T-helper 1 cell treated with Interleukin-12 subunit alpha and Interleukin-12 subunit beta and Interleukin-4 antibody, amounts not matched to agents 30 μg/mL and 1 μg/mL, for 36 hours (primary cell): Measurements from ENCODE around the gene ANKFN1.

Source experiments
- H3K27ac Mint-ChIP-seq: one replicate; pipeline ENCODE4 v1.8.0; 2021; ENCODE audit warnings: mild to moderate bottlenecking, mixed read lengths
- H3K27me3 Mint-ChIP-seq: one replicate; pipeline ENCODE4 v1.8.0; 2021; ENCODE audit warnings: low read depth, mixed read lengths
- H3K36me3 Mint-ChIP-seq: one replicate; pipeline ENCODE4 v1.8.0; 2021; ENCODE audit warnings: low read depth, mixed read lengths
- H3K4me1 Mint-ChIP-seq: one replicate; pipeline ENCODE4 v1.8.0; 2021; ENCODE audit warnings: low read depth, mixed read lengths
- H3K4me3 Mint-ChIP-seq: one replicate; pipeline ENCODE4 v1.8.0; 2021; ENCODE audit warnings: mild to moderate bottlenecking, moderate library complexity, mixed read lengths
- H3K9me3 Mint-ChIP-seq: one replicate; pipeline ENCODE4 v1.8.0; 2021; ENCODE audit warnings: mixed read lengths

Gene ANKFN1

DNA sequence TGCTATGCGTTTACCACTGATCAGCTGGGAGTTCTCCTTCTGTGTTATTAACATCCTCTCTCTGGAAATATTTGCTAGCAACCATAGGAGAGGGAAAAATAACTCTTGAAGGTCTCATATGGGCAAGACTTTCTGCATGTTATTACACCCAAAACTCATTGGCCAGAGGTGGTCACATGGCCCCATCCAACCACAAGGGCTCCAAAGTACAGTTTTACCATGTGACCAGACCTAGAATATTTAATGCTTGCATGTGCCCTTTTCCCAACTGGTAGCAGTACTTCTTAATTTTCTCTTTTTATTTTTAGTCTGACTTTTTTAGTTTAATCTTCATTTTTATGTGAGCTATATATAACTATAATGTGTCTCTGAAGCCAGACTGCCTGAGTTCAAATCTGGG is 299.2 kb downstream of the ANKFN1 start:
- H3K27me3 Mint-ChIP-seq: peaks cover 11% of the 10 kb centered on the region
- H3K4me3 Mint-ChIP-seq: no peak overlapping the region
- no peak overlapping the region for H3K27ac Mint-ChIP-seq
- H3K36me3 Mint-ChIP-seq: no peaks in the 10 kb centered on the region
- no peaks in the 10 kb centered on the region for H3K4me1 Mint-ChIP-seq
- no peaks in the 10 kb centered on the region for H3K9me3 Mint-ChIP-seq

GRCh38 chr17:56457501-56457900 is 304.2 kb downstream of the ANKFN1 start:
- no peaks in the 10 kb centered on the region for H3K9me3 Mint-ChIP-seq
- no peak overlapping the region for H3K4me3 Mint-ChIP-seq
- no peak overlapping the region for H3K27ac Mint-ChIP-seq
- H3K36me3 Mint-ChIP-seq: no peaks in the 10 kb centered on the region
- H3K4me1 Mint-ChIP-seq: no peaks in the 10 kb centered on the region
- peaks cover 7% of the 10 kb centered on the region for H3K27me3 Mint-ChIP-seq

GRCh38 chr17:56465886-56466285 is 312.6 kb downstream of the ANKFN1 start:
- Mint-ChIP-seq H3K27me3 (no peaks in the 10 kb centered on the region), H3K27ac (no peak overlapping the region), H3K4me3 (no peak overlapping the region)

GRCh38 chr17:56468840-56469239 is 315.6 kb downstream of the ANKFN1 start:
- H3K27ac Mint-ChIP-seq: no peak overlapping the region
- H3K36me3 Mint-ChIP-seq: no peaks in the 10 kb centered on the region
- H3K4me3 Mint-ChIP-seq: no peak overlapping the region
- H3K4me1 Mint-ChIP-seq: no peaks in the 10 kb centered on the region
- peaks cover 7% of the 10 kb centered on the region for H3K27me3 Mint-ChIP-seq
- H3K9me3 Mint-ChIP-seq: peaks cover 3% of the 10 kb centered on the region

More at GRCh38 chr17:56465886-56466285, 312.6 kb downstream of the ANKFN1 start:
- no peaks in the 10 kb centered on the region for H3K36me3 Mint-ChIP-seq
- no peaks in the 10 kb centered on the region for H3K4me1 Mint-ChIP-seq
- H3K9me3 Mint-ChIP-seq: no peaks in the 10 kb centered on the region

DNA sequence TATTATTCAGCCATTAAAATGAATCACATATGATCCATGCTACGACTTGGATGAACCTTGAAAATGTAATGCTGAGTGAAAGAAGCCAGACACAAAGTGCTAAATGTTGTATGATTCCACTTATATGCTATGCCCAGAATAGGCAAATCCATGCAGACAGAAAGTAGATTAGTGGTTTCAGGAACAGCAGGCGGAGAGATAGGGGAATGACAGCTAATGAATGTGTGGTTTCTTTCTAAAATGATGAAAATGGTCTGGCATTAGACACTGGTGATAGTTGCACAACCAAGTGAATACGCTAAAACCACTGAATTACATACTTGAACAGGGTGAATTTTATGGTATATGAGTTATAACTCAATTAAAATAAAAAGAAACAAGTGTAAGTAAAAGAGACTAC is 318.4 kb downstream of the ANKFN1 start:
- H3K27me3 Mint-ChIP-seq: peaks cover 7% of the 10 kb centered on the region
- H3K9me3 Mint-ChIP-seq: peaks cover 3% of the 10 kb centered on the region
- no peak overlapping the region for H3K27ac Mint-ChIP-seq
- H3K36me3 Mint-ChIP-seq: no peaks in the 10 kb centered on the region
- H3K4me1 Mint-ChIP-seq: no peaks in the 10 kb centered on the region
- H3K4me3 Mint-ChIP-seq: no peak overlapping the region

DNA sequence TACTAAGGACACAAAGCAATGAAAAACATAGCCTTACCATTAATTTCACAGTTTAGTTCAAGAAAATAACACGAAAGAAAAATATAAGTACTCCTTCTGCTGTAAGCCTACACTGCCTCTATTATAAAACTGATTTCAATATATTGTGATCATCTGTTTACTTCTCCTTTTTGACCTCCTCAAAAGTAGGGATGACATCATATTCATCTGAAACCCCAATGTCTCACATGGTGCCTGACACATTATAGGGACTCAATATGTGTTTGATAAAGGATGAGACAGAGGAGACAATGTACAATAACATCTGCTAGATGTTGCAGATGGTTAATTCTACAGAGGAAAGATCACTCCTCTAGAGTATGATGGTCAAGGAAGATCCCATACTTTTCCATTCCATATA is 321.8 kb downstream of the ANKFN1 start:
- no peak overlapping the region for H3K4me3 Mint-ChIP-seq
- H3K36me3 Mint-ChIP-seq: no peaks in the 10 kb centered on the region
- no peaks in the 10 kb centered on the region for H3K4me1 Mint-ChIP-seq
- peaks cover 7% of the 10 kb centered on the region for H3K27me3 Mint-ChIP-seq
- H3K9me3 Mint-ChIP-seq: peaks cover 3% of the 10 kb centered on the region
- H3K27ac Mint-ChIP-seq: no peak overlapping the region

DNA sequence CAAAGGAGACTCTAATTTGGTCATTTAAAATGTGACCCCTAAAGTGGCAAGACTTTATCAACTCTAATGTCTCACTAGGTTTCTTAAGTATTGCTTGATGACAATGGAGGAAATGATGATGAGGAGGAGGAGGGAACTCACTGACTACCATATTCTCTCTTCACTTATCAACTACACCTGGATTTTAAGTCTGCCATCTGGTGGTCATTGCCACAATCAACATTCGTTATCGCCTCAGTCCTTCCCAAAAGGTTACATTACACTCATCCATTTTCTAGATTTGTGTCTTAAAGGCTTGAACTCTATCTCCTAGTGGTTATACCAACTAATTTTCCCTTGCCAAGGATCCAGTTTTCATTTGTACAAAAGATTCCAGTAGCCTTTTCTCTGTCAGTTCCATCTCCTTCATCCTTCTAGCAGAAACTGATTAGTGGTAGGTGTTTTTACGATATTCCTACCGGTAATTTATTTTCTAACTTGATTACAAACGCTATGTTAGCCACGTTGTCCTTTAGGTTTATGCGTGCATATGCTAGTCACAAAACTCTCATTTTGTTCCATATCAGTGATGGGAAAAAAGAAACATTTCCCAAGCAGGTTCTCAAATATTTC is 325.7 kb downstream of the ANKFN1 start:
- no peak overlapping the region for H3K4me3 Mint-ChIP-seq
- no peaks in the 10 kb centered on the region for H3K27me3 Mint-ChIP-seq
- H3K27ac Mint-ChIP-seq: no peak overlapping the region
- H3K36me3 Mint-ChIP-seq: no peaks in the 10 kb centered on the region
- H3K9me3 Mint-ChIP-seq: no peaks in the 10 kb centered on the region
- no peaks in the 10 kb centered on the region for H3K4me1 Mint-ChIP-seq

GRCh38 chr17:56480501-56480900 is 327.2 kb downstream of the ANKFN1 start:
- H3K4me3 Mint-ChIP-seq: no peak overlapping the region
- H3K27me3 Mint-ChIP-seq: no peaks in the 10 kb centered on the region

DNA sequence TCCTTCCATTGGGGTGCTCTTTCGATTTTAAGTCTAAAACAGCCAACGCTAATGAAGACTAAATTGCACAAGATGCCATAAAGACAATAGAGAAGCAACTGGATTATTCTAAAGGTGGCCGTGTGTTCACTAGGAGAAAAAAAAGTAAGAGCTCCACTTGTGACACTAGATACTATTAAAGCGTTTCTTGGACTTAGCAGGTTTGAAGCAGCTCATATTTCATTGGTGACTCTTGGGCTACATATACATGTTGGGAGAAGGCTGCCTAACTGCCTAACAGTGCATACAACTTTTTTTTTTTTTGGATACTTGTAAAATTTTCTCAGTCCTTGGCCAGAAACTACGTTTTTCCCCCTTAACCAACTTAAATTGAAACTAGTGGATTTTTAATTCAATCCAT is 328.4 kb downstream of the ANKFN1 start:
- Mint-ChIP-seq H3K4me3 (no peak overlapping the region), H3K27ac (no peak overlapping the region), H3K9me3 (no peaks in the 10 kb centered on the region), H3K4me1 (no peaks in the 10 kb centered on the region), H3K36me3 (no peaks in the 10 kb centered on the region), H3K27me3 (no peaks in the 10 kb centered on the region)

More at GRCh38 chr17:56480501-56480900, 327.2 kb downstream of the ANKFN1 start:
- Mint-ChIP-seq H3K36me3 (no peaks in the 10 kb centered on the region), H3K4me1 (no peaks in the 10 kb centered on the region), H3K27ac (no peak overlapping the region), H3K9me3 (no peaks in the 10 kb centered on the region)

DNA sequence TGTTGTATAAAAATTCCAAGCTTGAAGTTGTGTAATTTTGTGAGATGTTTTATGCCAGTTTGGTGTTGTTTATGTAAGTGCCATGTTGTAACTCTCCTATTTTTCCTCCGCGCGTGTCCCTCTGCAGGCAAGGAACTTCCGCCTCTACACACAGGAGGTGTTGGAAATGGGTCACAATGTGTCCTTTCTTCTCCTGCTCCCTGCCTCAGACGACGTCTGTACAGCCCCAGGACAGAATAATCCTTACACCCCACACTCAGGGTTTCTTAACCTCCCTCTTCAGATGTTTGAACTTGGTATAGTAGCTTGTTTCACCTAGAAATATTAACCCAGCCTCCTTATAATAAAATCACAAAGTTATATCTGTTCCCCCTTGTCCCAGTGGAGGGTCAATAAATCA is 329.0 kb downstream of the ANKFN1 start:
- H3K9me3 Mint-ChIP-seq: no peaks in the 10 kb centered on the region
- H3K27me3 Mint-ChIP-seq: no peaks in the 10 kb centered on the region
- no peak overlapping the region for H3K27ac Mint-ChIP-seq
- no peaks in the 10 kb centered on the region for H3K4me1 Mint-ChIP-seq
- H3K4me3 Mint-ChIP-seq: no peak overlapping the region
- H3K36me3 Mint-ChIP-seq: no peaks in the 10 kb centered on the region

DNA sequence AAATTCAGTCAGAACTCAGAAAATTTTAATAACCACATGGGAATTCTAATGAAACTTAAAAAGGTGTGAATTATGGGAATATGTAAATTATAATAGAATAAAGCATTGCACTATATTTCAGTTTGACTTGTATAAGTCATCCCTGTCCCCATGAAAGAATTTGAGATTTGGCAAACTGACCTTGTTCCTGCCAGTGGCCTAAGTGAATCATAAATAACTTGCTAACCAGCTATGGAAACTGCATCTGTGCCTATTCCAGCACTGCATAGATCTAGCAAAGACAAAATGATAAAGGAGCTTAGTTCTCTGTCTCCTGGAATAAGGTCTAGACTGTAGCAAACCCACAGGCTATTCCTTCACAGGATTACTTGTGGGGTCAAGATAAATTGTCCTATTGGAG is 333.5 kb downstream of the ANKFN1 start:
- Mint-ChIP-seq H3K27ac (no peak overlapping the region), H3K27me3 (peaks cover 11% of the 10 kb centered on the region), H3K9me3 (no peaks in the 10 kb centered on the region), H3K4me1 (no peaks in the 10 kb centered on the region), H3K36me3 (no peaks in the 10 kb centered on the region), H3K4me3 (no peak overlapping the region)

DNA sequence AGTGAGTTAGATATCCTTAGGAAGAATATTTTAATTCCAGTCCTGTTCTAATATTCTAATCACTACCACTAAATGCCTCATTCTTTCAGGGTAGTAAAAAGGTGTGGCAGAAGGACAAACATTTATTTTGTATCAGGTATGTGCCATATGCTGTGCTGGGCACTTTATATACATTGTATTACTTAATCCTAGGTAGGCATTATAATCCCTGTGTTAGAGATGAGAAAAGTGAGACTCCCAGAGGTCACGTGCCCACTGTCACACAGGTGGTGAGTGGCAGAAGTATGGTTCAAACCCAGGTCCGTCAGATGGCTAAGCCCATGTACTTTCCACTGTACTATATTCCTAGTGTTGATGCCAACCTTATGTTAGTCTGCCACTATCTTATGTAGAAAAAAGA is 335.5 kb downstream of the ANKFN1 start:
- Mint-ChIP-seq H3K9me3 (no peaks in the 10 kb centered on the region), H3K27me3 (peaks cover 11% of the 10 kb centered on the region), H3K36me3 (no peaks in the 10 kb centered on the region), H3K4me3 (no peak overlapping the region), H3K27ac (no peak overlapping the region), H3K4me1 (no peaks in the 10 kb centered on the region)

- H3K27me3 Mint-ChIP-seq: peaks cover 15% of the 10 kb centered on the region
- H3K4me3 Mint-ChIP-seq: no peak overlapping the region
- no peak overlapping the region for H3K27ac Mint-ChIP-seq
- no peaks in the 10 kb centered on the region for H3K4me1 Mint-ChIP-seq
- no peaks in the 10 kb centered on the region for H3K9me3 Mint-ChIP-seq
- no peaks in the 10 kb centered on the region for H3K36me3 Mint-ChIP-seq
Measured at GRCh38 chr17:56489980-56490379, 336.7 kb downstream of the ANKFN1 start.

- H3K9me3 Mint-ChIP-seq: no peaks in the 10 kb centered on the region
- peaks cover 14% of the 10 kb centered on the region for H3K27me3 Mint-ChIP-seq
- H3K36me3 Mint-ChIP-seq: no peaks in the 10 kb centered on the region
- H3K4me1 Mint-ChIP-seq: no peaks in the 10 kb centered on the region
- H3K27ac Mint-ChIP-seq: no peak overlapping the region
- no peak overlapping the region for H3K4me3 Mint-ChIP-seq
Measured at GRCh38 chr17:56495556-56495955, 342.3 kb downstream of the ANKFN1 start.

- Mint-ChIP-seq H3K27ac (no peak overlapping the region), H3K4me1 (no peaks in the 10 kb centered on the region), H3K27me3 (peaks cover 18% of the 10 kb centered on the region), H3K4me3 (no peak overlapping the region), H3K9me3 (no peaks in the 10 kb centered on the region), H3K36me3 (no peaks in the 10 kb centered on the region)
Measured at GRCh38 chr17:56497132-56497531, 343.9 kb downstream of the ANKFN1 start.
